IPS-NIHi7 (cell line): ENCODE data around the gene WASHC2A.
"Not testable (repeated sequence)": the region's sequence is repeated elsewhere in the genome, so short reads cannot be mapped to it uniquely, and the experiment has no call there.

Source experiments
- DNase-seq: peaks from one replicate; pipeline ENCODE4 v3.0.0; 2012; ENCODE audit warnings: mixed read lengths; ENCODE audit errors: extremely low spot score

The WASHC2A gene

GRCh38 chr10:50143512-50144174 is 75.9 kb downstream of the WASHC2A start:
- DNase-seq, result not testable (repeated sequence)

GRCh38 chr10:50145575-50145974 is 77.8 kb downstream of the WASHC2A start:
- DNase-seq, result not testable (repeated sequence)

GRCh38 chr10:50152792-50153272 is 85.1 kb downstream of the WASHC2A start:
- DNase-seq, result peak; percentile 26

DNA sequence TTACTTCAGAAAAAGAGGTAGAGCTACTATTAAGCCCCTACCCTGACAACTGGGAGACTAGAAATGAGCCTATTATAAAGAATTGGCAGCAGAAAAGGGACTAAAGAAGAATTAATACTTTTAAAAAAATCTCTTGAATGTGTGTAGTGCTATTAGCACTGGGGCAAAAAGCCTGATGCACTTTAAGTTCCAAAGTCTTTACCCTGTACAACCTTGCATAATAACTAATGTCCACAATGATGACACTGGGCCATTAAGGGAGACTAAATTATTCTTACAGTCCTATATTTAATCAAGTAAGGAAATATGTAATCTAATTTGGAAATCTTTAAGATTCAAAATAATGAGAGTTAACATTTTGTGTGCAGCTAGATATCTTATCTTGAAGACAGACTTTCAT is 90.1 kb downstream of the WASHC2A start:
- DNase-seq, result not testable (repeated sequence)

- DNase-seq, result not testable (repeated sequence)
Measured at GRCh38 chr10:50159856-50160255, 92.1 kb downstream of the WASHC2A start.

- not testable (repeated sequence) for DNase-seq
Measured at GRCh38 chr10:50165038-50165437, 97.3 kb downstream of the WASHC2A start.

DNA sequence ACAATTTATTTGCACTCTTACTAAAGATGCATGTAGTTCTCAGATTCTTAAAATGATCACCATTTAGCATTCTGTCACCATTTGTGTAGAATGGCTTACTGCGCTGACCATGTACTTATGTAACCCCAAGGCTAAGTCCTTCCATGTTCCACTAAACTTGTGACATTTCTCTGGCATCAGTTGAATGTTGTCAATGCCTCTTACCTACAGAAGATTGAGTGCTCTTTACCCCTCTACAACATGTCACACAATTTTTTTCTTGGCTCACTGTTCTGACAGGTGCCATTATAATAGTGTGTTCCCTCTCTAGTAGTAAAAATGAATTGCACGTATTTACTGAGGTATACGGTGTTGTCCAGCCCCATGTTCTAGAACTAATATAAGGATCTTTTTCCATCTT is 100.1 kb downstream of the WASHC2A start:
- DNase-seq, result not testable (repeated sequence)

DNA sequence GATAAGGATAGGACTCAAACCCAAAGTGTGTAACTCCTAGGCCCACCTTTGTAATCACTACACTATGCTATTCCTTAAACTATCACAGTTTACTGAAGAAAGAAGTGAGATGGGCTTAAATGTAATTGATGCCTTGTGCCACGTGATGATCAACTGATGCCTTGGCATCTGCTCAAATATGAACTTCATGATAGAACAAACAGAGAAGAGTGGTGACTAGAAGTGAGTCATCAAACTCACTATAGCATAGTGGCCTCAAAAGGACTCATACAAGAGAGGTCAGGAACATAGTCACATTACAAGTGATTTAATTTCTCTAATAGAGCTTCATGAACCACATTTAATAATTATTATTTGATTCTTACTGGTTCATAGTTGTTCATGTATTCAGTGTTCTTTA is 101.8 kb downstream of the WASHC2A start:
- not testable (repeated sequence) for DNase-seq

GRCh38 chr10:50174788-50175525 is 107.2 kb downstream of the WASHC2A start:
- not testable (repeated sequence) for DNase-seq
